ENCODE results near the gene LTBP1. TPM values are rescaled to one million over a fixed set of nuclear protein-coding genes. Genes with fewer than 3 reads are reported as not detected.

LTBP1 gene
- total and polyA plus RNA-seq, 12 donors = 6.2 to 47.2 (median 15.5) TPM

- Histone ChIP-seq H3K9me3 (replicated peaks in 1 of 3) (no peaks in the 10 kb centered on the region), H3K27ac (peak overlapping the region in 2 of 5 donors; percentile 9 to 58), H3K36me3 (replicated peaks in 1 of 2) (no peaks in the 10 kb centered on the region), H3K4me3 (no peak overlapping the region), H3K4me1 (replicated peaks in 1 of 2) (no peaks in the 10 kb centered on the region), H3K27me3 (no peaks in the 10 kb centered on the region)
- no peak for TF ChIP-seq POLR2A (IDR thresholded peaks at IDR 0.05)
- no peak for DNase-seq
- WGBS, 4 donors = 59 to 69% (median 67%) methylated on average over 4 of the region's 4 CpGs
- intact Hi-C loops (cut with DNase I) = loop anchor here in 1 of 2 donors (10.0 kb wide), 2 partner anchors 235 to 345 kb away; no protein-coding TSS in a partner anchor
Observed at GRCh38 chr2:33029926-33030325, 83.2 kb downstream of the LTBP1 start.

- 73 to 77% (median 75%) methylated on average over 3 of the region's 3 CpGs for WGBS, 4 donors
- Histone ChIP-seq H3K27me3 (no peaks in the 10 kb centered on the region), H3K9me3 (replicated peaks in 1 of 3) (no peaks in the 10 kb centered on the region), H3K36me3 (replicated peaks in 1 of 2) (no peaks in the 10 kb centered on the region), H3K4me3 (no peak overlapping the region), H3K27ac (peak overlapping the region in 2 of 5 donors; percentile 9 to 58), H3K4me1 (replicated peaks in 1 of 2) (no peaks in the 10 kb centered on the region)
- intact Hi-C loops (cut with DNase I) = loop anchor here in 1 of 2 donors (10.0 kb wide), 2 partner anchors 234 to 344 kb away; no protein-coding TSS in a partner anchor
- no peak for DNase-seq
- TF ChIP-seq CTCF (IDR thresholded peaks at IDR 0.05) = no peak
- TF ChIP-seq POLR2A (IDR thresholded peaks at IDR 0.05) = no peak
Observed at GRCh38 chr2:33030326-33030725, 83.6 kb downstream of the LTBP1 start.

- H3K4me3 ChIP-seq = no peak overlapping the region
- no peak for DNase-seq
- intact Hi-C loops (cut with DNase I) = loop anchor here in 1 of 2 donors (10.0 kb wide), 2 partner anchors 233 to 343 kb away; no protein-coding TSS in a partner anchor
- no peaks in the 10 kb centered on the region for H3K36me3 ChIP-seq (replicated peaks in 1 of 2)
- no peaks in the 10 kb centered on the region for H3K9me3 ChIP-seq (replicated peaks in 1 of 3)
- no peaks in the 10 kb centered on the region for H3K4me1 ChIP-seq (replicated peaks in 1 of 2)
- no peak overlapping the region for H3K27ac ChIP-seq
- WGBS, 4 donors = 72 to 88% (median 77%) methylated on average over 2 of the region's 2 CpGs
- no peaks in the 10 kb centered on the region for H3K27me3 ChIP-seq
- TF ChIP-seq POLR2A (IDR thresholded peaks at IDR 0.05) = no peak
- TF ChIP-seq CTCF (IDR thresholded peaks at IDR 0.05) = no peak
Observed at GRCh38 chr2:33032245-33032644, 85.5 kb downstream of the LTBP1 start.

GRCh38 chr2:33033606-33034081 is 86.9 kb downstream of the LTBP1 start:
- Histone ChIP-seq H3K4me1 (replicated peaks in 1 of 2) (no peaks in the 10 kb centered on the region), H3K36me3 (replicated peaks in 1 of 2) (no peaks in the 10 kb centered on the region), H3K9me3 (replicated peaks in 1 of 3) (no peaks in the 10 kb centered on the region), H3K27ac (no peak overlapping the region), H3K4me3 (peak overlapping the region in 1 of 4 donors; percentile 2), H3K27me3 (no peaks in the 10 kb centered on the region)
- TF ChIP-seq POLR2A (IDR thresholded peaks at IDR 0.05) (no peak), CTCF (IDR thresholded peaks at IDR 0.05) (peak in 5 of 6 experiments; percentile 43 to 58 (median 56))
- peak in 1 of 7 donors; percentile 14 for DNase-seq
- intact Hi-C loops (cut with DNase I) = loop anchor here in 1 of 2 donors (10.0 kb wide), 2 partner anchors 231 to 341 kb away; no protein-coding TSS in a partner anchor
- 41 to 51% (median 48%) methylated on average over 7 of the region's 7 CpGs for WGBS, 4 donors

- DNase-seq = peak in 1 of 7 donors; percentile 20
- Histone ChIP-seq H3K27ac (no peak overlapping the region), H3K36me3 (replicated peaks in 1 of 2) (no peaks in the 10 kb centered on the region), H3K4me3 (peak overlapping the region in 1 of 4 donors; percentile 10), H3K9me3 (replicated peaks in 1 of 3) (no peaks in the 10 kb centered on the region), H3K4me1 (replicated peaks in 1 of 2) (no peaks in the 10 kb centered on the region), H3K27me3 (no peaks in the 10 kb centered on the region)
- peak in 4 of 6 experiments; percentile 37 to 60 (median 52) for TF ChIP-seq CTCF (IDR thresholded peaks at IDR 0.05)
- no peak for TF ChIP-seq POLR2A (IDR thresholded peaks at IDR 0.05)
- intact Hi-C loops (cut with DNase I) = loop anchor here in 1 of 2 donors (10.0 kb wide), 2 partner anchors 230 to 340 kb away; no protein-coding TSS in a partner anchor
- 52 to 60% (median 55%) methylated on average over 8 of the region's 8 CpGs for WGBS, 4 donors
Observed at GRCh38 chr2:33034784-33035183, 88.0 kb downstream of the LTBP1 start.

Data from adrenal gland (tissue), 12 donors.